Choroid plexus epithelial cell (primary cell): ENCODE measurements around the gene ANGEL1.
A peak's percentile ranks its signal among the peaks of the same experiment; 100 is the strongest.

ENCODE experiments used
- DNase-seq: peaks from one replicate; pipeline ENCODE4 v3.0.0-alpha.2; 2010; ENCODE audit warnings: low read depth
- H3K4me3 ChIP-seq: 2 replicates; pipeline ENCODE4 v1.5.1; 2011; ENCODE audit warnings: low read depth, mild to moderate bottlenecking, control low read depth, low read length, moderate library complexity
- TF ChIP-seq, protein P1 (sequence below): conservative IDR thresholded peaks from 2 replicates; pipeline ENCODE4 v1.5.1; 2011; ENCODE audit warnings: low read depth, mild to moderate bottlenecking, control low read depth, inconsistent platforms, low read length, moderate library complexity

Gene ANGEL1

DNA sequence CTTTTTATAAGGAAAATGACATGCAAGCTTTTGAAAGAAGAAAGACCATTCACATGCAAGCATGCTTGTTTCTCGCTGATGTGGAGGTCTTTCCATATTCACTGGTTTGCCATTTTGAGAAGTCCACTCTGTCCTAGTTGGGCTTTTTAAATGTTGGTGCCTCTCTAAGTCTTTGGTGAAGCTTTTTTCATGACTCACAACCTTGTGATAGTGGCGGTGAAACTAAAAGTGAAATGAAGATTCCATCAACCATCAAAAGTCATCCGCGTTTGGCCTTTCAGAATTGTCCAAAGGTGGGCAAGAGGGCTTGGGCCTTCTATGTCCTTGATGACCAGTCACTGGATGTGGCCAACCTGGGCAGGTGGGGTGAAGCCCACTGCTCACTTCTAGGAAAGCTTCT is 17.9 kb upstream of the ANGEL1 start:
- DNase-seq, result no peak
- TF ChIP-seq, protein P1, sequence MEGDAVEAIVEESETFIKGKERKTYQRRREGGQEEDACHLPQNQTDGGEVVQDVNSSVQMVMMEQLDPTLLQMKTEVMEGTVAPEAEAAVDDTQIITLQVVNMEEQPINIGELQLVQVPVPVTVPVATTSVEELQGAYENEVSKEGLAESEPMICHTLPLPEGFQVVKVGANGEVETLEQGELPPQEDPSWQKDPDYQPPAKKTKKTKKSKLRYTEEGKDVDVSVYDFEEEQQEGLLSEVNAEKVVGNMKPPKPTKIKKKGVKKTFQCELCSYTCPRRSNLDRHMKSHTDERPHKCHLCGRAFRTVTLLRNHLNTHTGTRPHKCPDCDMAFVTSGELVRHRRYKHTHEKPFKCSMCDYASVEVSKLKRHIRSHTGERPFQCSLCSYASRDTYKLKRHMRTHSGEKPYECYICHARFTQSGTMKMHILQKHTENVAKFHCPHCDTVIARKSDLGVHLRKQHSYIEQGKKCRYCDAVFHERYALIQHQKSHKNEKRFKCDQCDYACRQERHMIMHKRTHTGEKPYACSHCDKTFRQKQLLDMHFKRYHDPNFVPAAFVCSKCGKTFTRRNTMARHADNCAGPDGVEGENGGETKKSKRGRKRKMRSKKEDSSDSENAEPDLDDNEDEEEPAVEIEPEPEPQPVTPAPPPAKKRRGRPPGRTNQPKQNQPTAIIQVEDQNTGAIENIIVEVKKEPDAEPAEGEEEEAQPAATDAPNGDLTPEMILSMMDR, result no peak

DNA sequence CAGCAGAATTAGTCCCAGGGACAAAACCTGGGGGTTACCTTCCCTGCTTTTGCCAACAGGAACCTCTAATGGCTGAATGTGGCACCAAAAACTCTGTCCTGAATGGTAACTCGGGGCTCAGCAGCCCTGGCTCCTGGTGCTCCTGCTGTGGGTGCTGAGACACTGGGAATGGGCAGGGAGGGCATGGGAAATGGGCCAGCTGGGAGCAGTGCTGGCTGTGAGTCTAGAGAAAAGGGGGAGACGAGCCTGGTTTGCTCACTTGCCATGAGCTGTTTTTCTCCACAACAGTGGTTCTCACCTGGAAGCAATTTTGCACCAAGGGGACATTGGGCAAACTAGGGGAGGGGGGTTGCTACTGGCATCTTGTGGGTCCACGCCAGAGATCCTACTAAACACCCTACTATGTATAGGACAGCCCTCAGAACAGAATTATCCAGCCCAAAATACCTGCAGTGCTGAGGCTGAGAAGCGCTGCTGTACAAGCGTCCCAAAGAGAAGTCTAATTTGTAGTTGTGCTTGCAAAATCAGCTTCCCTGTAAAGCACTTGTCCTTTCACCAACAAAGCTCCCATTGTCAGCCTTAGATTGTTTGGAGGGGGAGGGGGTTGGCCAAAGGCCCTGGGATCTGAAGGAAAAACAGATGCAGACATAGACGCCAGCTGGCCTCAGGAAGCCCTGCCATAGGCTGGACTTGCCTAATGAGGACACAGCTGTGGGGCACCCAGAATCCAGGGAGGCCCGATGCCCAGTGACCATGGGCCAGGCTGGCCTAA is 17.2 kb upstream of the ANGEL1 start:
- H3K4me3 ChIP-seq, result no peak overlapping the region
- TF ChIP-seq, protein P1, result no peak
- DNase-seq, result no peak

More for the DNA sequence above, 17.9 kb upstream of the ANGEL1 start:
- H3K4me3 ChIP-seq, result no peak overlapping the region

DNA sequence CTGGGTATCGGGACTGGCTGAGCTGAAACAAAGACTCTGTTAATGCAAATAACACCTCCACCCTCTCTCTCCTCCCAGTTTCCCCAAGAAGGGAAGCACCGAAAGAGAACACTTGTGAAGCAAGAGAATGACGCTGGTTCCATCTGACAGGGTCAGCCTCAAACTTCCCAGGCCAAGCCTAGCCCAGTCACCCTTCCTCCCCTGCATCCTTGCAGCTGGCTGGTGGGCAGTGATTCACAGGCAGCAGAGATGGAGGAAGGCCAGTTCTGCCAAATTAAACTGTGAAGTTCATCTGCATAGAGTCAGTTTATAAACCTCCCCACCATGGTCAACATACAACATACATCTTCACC is 16.3 kb upstream of the ANGEL1 start:
- DNase-seq, result no peak
- TF ChIP-seq, protein P1, result no peak

DNA sequence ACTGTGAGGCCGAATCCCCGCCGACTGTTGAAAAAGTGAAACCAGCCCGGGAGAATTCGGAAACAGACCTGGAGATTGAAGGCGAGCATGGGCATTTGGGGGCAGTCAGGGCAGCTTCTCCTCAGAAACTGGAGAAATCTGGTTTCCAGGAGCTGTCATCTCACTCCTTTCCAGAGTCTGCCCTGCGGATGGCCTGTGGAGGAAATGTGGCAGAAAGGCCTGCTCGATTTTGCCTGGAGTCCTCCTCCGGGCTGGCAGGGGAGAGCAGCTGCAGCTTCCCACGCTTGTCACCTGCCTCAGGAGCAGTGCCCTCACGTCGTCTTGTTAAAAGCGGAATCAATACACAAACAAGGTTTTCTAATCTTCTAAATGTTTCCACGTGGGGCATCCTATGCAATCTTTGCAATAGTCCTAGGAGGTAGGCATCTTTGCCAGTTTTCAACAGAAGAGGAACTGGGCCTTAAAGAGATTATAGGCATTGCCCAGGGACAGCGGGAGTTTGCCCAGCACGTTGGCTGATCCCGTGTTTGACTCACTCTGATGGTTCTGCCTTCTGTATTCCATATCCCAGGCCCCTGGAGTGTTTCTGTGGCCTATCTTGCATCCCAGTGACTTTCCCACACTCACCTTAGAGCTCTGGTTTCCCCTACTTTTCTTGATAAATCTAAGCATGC is 15.8 kb upstream of the ANGEL1 start:
- TF ChIP-seq, protein P1, result no peak
- no peak overlapping the region for H3K4me3 ChIP-seq
- no peak for DNase-seq

More for the DNA sequence above, 16.3 kb upstream of the ANGEL1 start:
- H3K4me3 ChIP-seq, result no peak overlapping the region

DNA sequence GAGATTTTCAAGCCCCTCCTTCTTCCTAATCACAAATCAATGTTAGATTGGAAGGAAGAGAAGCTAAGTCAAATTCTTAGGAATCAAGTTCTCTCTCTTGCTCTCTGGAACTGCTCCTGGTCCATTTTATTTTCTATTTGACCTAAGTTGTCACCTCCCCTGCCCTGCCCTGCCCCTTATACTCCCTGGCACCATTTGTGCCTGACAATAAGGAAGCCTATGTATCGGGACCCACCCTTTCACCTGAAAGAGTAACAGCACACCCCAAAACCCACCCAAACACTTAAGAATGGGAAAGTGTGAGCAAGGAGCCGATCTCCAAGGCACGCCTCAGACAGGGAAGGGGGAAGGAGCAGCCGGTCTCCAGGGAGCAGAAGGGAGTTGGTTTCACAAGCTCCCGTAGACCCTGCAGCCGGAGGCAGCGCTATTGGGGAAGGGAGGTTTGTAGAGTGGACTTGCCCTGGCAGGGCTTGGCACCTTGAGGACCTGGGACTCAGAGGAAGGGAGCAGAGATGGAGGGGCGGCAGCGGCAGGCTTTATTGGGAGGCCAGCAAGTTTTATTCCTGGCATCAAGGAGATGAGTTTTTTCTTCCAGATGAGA is 15.1 kb upstream of the ANGEL1 start:
- DNase-seq, result no peak
- H3K4me3 ChIP-seq, result peak overlapping the region; percentile 13
- TF ChIP-seq, protein P1, result no peak

DNA sequence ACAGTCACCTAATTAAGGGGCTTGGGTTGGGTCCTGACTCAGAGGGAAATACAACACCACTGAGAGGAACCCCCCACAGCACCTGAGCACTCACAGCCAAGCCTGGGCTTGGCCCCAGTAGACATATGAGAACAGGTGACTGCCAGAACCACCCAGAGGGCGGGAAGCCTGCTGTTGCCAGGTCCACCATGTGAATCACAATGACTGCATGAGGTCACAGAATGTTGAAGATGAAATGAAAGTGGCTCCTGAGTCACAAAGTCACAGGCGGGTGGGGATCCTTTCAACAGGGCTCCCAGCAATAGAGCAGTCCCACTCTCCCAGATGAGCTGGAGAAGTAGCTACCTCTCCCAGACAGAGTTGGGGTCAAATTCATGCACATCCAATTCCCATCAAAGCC is 13.4 kb upstream of the ANGEL1 start, which contains the start of gene LRRC74A:
Gene LRRC74A, plus strand, starts transcription at position 287 of the 400 bp plus-strand sequence. CDS start 290 bp downstream, outside the sequence.
- H3K4me3 ChIP-seq, result no peak within 1 kb of the TSS
- DNase-seq, result no peak
- TF ChIP-seq, protein P1, result no peak
